OCI-LY7 (cell line): Measurements from ENCODE around the gene PPP2R5C. TPM values are rescaled to one million over a fixed set of nuclear protein-coding genes. Genes with fewer than 3 reads are reported as not detected.

Experiments used
- BruUV-seq: library from RNA; stranded (reverse); fragments of 400-500 nt; replicated peaks from 2 replicates; lab custom pipeline; 2021; lab: Mats Ljungman, UMichigan
- CTCF ChIA-PET: fragments of 300-600 bp; sonication (Branson Sonifier 250); formaldehyde crosslinking; loops from one replicate; lab custom pipeline; 2022; ENCODE audit warnings: antibody characterized with exemption; ENCODE audit not compliant: unreplicated experiment; lab: Charles Lee
- POLR2A ChIA-PET: fragments of 300-600 bp; sonication (Branson Sonifier 250); formaldehyde crosslinking; loops from one replicate; lab custom pipeline; 2022; ENCODE audit warnings: antibody characterized with exemption; lab: Charles Lee
- DNase-seq: peaks from one replicate; pipeline ENCODE4 v3.0.0-alpha.2; 2015; ENCODE audit warnings: low spot score
- H2AFZ ChIP-seq: fragments of 200-600 bp; sonication (generic), shearing (Covaris generic); 2 replicates; pipeline ENCODE4 v1.6.1; 2014; ENCODE audit warnings: mild to moderate bottlenecking, antibody characterized with exemption, low read length, moderate library complexity
- H3K27ac ChIP-seq: fragments of 200-600 bp; sonication (generic); 2 replicates; pipeline ENCODE4 v1.5.1; 2014; ENCODE audit warnings: mixed run types, low read depth, mild to moderate bottlenecking, moderate library complexity, low read length, inconsistent platforms; ENCODE audit not compliant: poor library complexity, severe bottlenecking
- H3K36me3 ChIP-seq: fragments of 200-600 bp; sonication (generic); 2 replicates; pipeline ENCODE4 v1.6.1; 2014; ENCODE audit warnings: mild to moderate bottlenecking, antibody characterized with exemption, low read length, moderate library complexity, mixed read lengths; ENCODE audit not compliant: insufficient read depth
- H3K4me1 ChIP-seq: fragments of 200-600 bp; sonication (generic); 2 replicates; pipeline ENCODE4 v1.5.1; 2014; ENCODE audit warnings: mild to moderate bottlenecking, low read length; ENCODE audit not compliant: insufficient read depth, poor library complexity, severe bottlenecking
- H3K4me2 ChIP-seq: fragments of 200-600 bp; sonication (generic); 2 replicates; pipeline ENCODE4 v1.6.1; 2014; ENCODE audit warnings: mild to moderate bottlenecking, low read length
- H3K4me3 ChIP-seq: fragments of 200-600 bp; sonication (generic); 2 replicates; pipeline ENCODE4 v1.5.1; 2014; ENCODE audit warnings: mild to moderate bottlenecking, low read depth, low read length; ENCODE audit not compliant: poor library complexity, severe bottlenecking
- H3K79me2 ChIP-seq: fragments of 200-600 bp; sonication (generic); 2 replicates; pipeline ENCODE4 v1.6.1; 2016; ENCODE audit warnings: low read depth, mild to moderate bottlenecking, low read length, moderate library complexity, mixed read lengths; ENCODE audit not compliant: insufficient read depth
- H3K9me2 ChIP-seq: fragments of 200-600 bp; sonication (generic); 2 replicates; pipeline ENCODE4 v1.6.1; 2016; ENCODE audit warnings: mild to moderate bottlenecking, low read length, mixed read lengths; ENCODE audit not compliant: insufficient read depth
- H3K9me3 ChIP-seq: fragments of 200-600 bp; sonication (generic); 2 replicates; pipeline ENCODE4 v1.6.1; 2014; ENCODE audit warnings: mild to moderate bottlenecking, mixed run types, low read length, mixed read lengths
- H4K20me1 ChIP-seq: fragments of 200-600 bp; sonication (generic); 2 replicates; pipeline ENCODE4 v1.6.1; 2014; ENCODE audit warnings: mild to moderate bottlenecking, antibody characterized with exemption, low read length, moderate library complexity, mixed read lengths; ENCODE audit not compliant: insufficient read depth
- CTCF ChIP-seq: fragments of 200-600 bp; sonication (generic); conservative IDR thresholded peaks from 2 replicates; pipeline ENCODE4 v1.5.1; 2014; ENCODE audit warnings: mild to moderate bottlenecking, antibody characterized with exemption, low read length, moderate library complexity, mixed read lengths
- EZH2phosphoT487 ChIP-seq: fragments of 200-600 bp; sonication (generic); IDR thresholded peaks from 2 replicates; pipeline ENCODE4 v1.6.1; 2018; ENCODE audit warnings: low read depth, borderline replicate concordance, mild to moderate bottlenecking, mixed run types, antibody characterized with exemption, low read length, moderate library complexity, mixed read lengths
- intact Hi-C: fragments of 100-400 bp; cut with micrococcal nuclease; formaldehyde crosslinking; loops from one replicate; pipeline ENCODE4 v1.10.0; 2022; ENCODE audit not compliant: unreplicated experiment
- total RNA-seq, 2 experiments: library from RNA; depleted of rRNA in 1 of 2; stranded (reverse); fragments of >200 nt in 1 of 2; shearing (Covaris generic) in 1 of 2; gene quantifications; 2 replicates each; pipeline ENCODE4 v1.2.3, GENCODE V29; 2014 to 2022

PPP2R5C gene
- total RNA-seq, 2 experiments from 2014 or later, result 161 to 236 TPM

GRCh38 chr14:101861464-101861863 lies 100.0 kb downstream of the PPP2R5C start:
- Histone ChIP-seq H3K27ac (no peak overlapping the region), H3K36me3 (peaks cover 72% of the 10 kb centered on the region), H2AFZ (no peak overlapping the region), H3K79me2 (peaks cover 38% of the 10 kb centered on the region; the same call in 1 of the 2 replicates), H3K9me2 (no peaks in the 10 kb centered on the region), H3K9me3 (no peaks in the 10 kb centered on the region), H3K4me1 (peaks cover 8% of the 10 kb centered on the region), H3K4me3 (no peak overlapping the region), H4K20me1 (peaks cover 6% of the 10 kb centered on the region; the same call in 1 of the 2 replicates), H3K4me2 (no peak overlapping the region)
- no peak for DNase-seq
- intact Hi-C loops, result no loop called here
- TF ChIP-seq CTCF, result no peak
- TF ChIP-seq EZH2phosphoT487, result no peak
- ChIA-PET POLR2A (interaction anchor here (0.9 to 1.8 kb wide), 3 partner anchors 9 to 48 kb away, joined by 3 read pairs; no protein-coding TSS in a partner anchor), CTCF (no interaction called here)
- BruUV-seq, result no TSS peak

GRCh38 chr14:101862177-101862576 lies 100.7 kb downstream of the PPP2R5C start:
- intact Hi-C loops, result no loop called here
- ChIA-PET POLR2A (interaction anchor here (0.9 to 1.8 kb wide), 2 partner anchors 8 to 49 kb away, joined by 3 read pairs; no protein-coding TSS in a partner anchor), CTCF (no interaction called here)
- Histone ChIP-seq H3K79me2 (peaks cover 33% of the 10 kb centered on the region; the same call in 1 of the 2 replicates), H3K4me3 (no peak overlapping the region), H3K36me3 (peaks cover 65% of the 10 kb centered on the region), H3K27ac (no peak overlapping the region), H3K4me2 (no peak overlapping the region), H4K20me1 (peaks cover 6% of the 10 kb centered on the region; the same call in 1 of the 2 replicates), H3K4me1 (peaks cover 8% of the 10 kb centered on the region), H2AFZ (no peak overlapping the region), H3K9me2 (no peaks in the 10 kb centered on the region), H3K9me3 (no peaks in the 10 kb centered on the region)
- BruUV-seq, result no TSS peak
- TF ChIP-seq CTCF (no peak), EZH2phosphoT487 (no peak)
- no peak for DNase-seq

GRCh38 chr14:101862711-101863110 lies 101.2 kb downstream of the PPP2R5C start:
- ChIA-PET CTCF (no interaction called here), POLR2A (no interaction called here)
- Histone ChIP-seq H3K9me2 (no peaks in the 10 kb centered on the region), H2AFZ (no peak overlapping the region), H3K79me2 (peaks cover 28% of the 10 kb centered on the region; the same call in 1 of the 2 replicates), H3K4me1 (peaks cover 8% of the 10 kb centered on the region), H3K4me2 (no peak overlapping the region), H3K27ac (no peak overlapping the region), H4K20me1 (peaks cover 4% of the 10 kb centered on the region; the same call in 1 of the 2 replicates), H3K4me3 (no peak overlapping the region), H3K36me3 (peaks cover 59% of the 10 kb centered on the region), H3K9me3 (no peaks in the 10 kb centered on the region)
- no peak for DNase-seq
- TF ChIP-seq CTCF, result no peak
- no peak for TF ChIP-seq EZH2phosphoT487
- no TSS peak for BruUV-seq
- intact Hi-C loops, result no loop called here
